Measurements from ENCODE around the gene SLC6A11.

Gene SLC6A11

GRCh38 chr3:10890665-10891064 is 74.6 kb downstream of the SLC6A11 start:
- DNase-seq = no peak

GRCh38 chr3:10892622-10893021 is 76.6 kb downstream of the SLC6A11 start:
- no peak for DNase-seq

- DNase-seq = no peak
Measured at GRCh38 chr3:10901296-10901945, 85.4 kb downstream of the SLC6A11 start.

GRCh38 chr3:10907262-10907661 is 91.2 kb downstream of the SLC6A11 start:
- DNase-seq = no peak

- DNase-seq = no peak
Measured at GRCh38 chr3:10910367-10910766, 94.3 kb downstream of the SLC6A11 start.

- no peak for DNase-seq
Measured at GRCh38 chr3:10911350-10912002, 95.4 kb downstream of the SLC6A11 start.

- no peak for DNase-seq
Measured at GRCh38 chr3:10912786-10913185, 96.8 kb downstream of the SLC6A11 start.

- no peak for DNase-seq
Measured at GRCh38 chr3:10915376-10915775, 99.3 kb downstream of the SLC6A11 start.

- DNase-seq = no peak
Measured at GRCh38 chr3:10917176-10917575, 101.1 kb downstream of the SLC6A11 start.

GRCh38 chr3:10918011-10918410 is 102.0 kb downstream of the SLC6A11 start:
- no peak for DNase-seq

- no peak for DNase-seq
Measured at GRCh38 chr3:10919636-10920035, 103.6 kb downstream of the SLC6A11 start.

- no peak for DNase-seq
Measured at GRCh38 chr3:10925436-10926255, 109.6 kb downstream of the SLC6A11 start.

- no peak for DNase-seq
Measured at GRCh38 chr3:10926256-10926810, 110.3 kb downstream of the SLC6A11 start.

GRCh38 chr3:10926811-10927521 is 110.9 kb downstream of the SLC6A11 start:
- no peak for DNase-seq

GRCh38 chr3:10927551-10927950 is 111.5 kb downstream of the SLC6A11 start:
- DNase-seq = no peak

GRCh38 chr3:10928407-10928960 is 112.5 kb downstream of the SLC6A11 start:
- no peak for DNase-seq

GRCh38 chr3:10928961-10929471 is 113.0 kb downstream of the SLC6A11 start:
- DNase-seq = no peak

- no peak for DNase-seq
Measured at GRCh38 chr3:10929978-10930665, 114.1 kb downstream of the SLC6A11 start.

GRCh38 chr3:10930666-10931040 is 114.6 kb downstream of the SLC6A11 start:
- no peak for DNase-seq

GRCh38 chr3:10932596-10932995 is 116.6 kb downstream of the SLC6A11 start:
- no peak for DNase-seq

GRCh38 chr3:10933021-10933420 is 117.0 kb downstream of the SLC6A11 start:
- no peak for DNase-seq

GRCh38 chr3:10933470-10933804 is 117.4 kb downstream of the SLC6A11 start:
- no peak for DNase-seq
